ENCODE measurements around the gene SMAD3.

The SMAD3 gene

GRCh38 chr15:67092752-67093503 lies 27.5 kb downstream of the SMAD3 start:
- no peak for DNase-seq (ENCODE audit: low spot score)

GRCh38 chr15:67093504-67093862 lies 28.1 kb downstream of the SMAD3 start:
- no peak for DNase-seq (ENCODE audit: low spot score)
- no peak for TF ChIP-seq CTCF (IDR thresholded peaks at IDR 0.05; ENCODE audit: extremely low read depth, missing control alignments)

More at GRCh38 chr15:67092752-67093503, 27.5 kb downstream of the SMAD3 start:
- TF ChIP-seq CTCF (IDR thresholded peaks at IDR 0.05; ENCODE audit: extremely low read depth, missing control alignments), result no peak

GRCh38 chr15:67094001-67094826 lies 28.8 kb downstream of the SMAD3 start:
- TF ChIP-seq CTCF (IDR thresholded peaks at IDR 0.05; ENCODE audit: extremely low read depth, missing control alignments), result no peak
- no peak for DNase-seq (ENCODE audit: low spot score)

GRCh38 chr15:67095912-67096311 lies 30.5 kb downstream of the SMAD3 start:
- DNase-seq (ENCODE audit: low spot score), result no peak
- no peak for TF ChIP-seq CTCF (IDR thresholded peaks at IDR 0.05; ENCODE audit: extremely low read depth, missing control alignments)

- TF ChIP-seq CTCF (IDR thresholded peaks at IDR 0.05; ENCODE audit: extremely low read depth, missing control alignments), result no peak
- no peak for DNase-seq (ENCODE audit: low spot score)
These were observed 31.3 kb downstream of the SMAD3 start for GRCh38 chr15:67096546-67097294.

- no peak for TF ChIP-seq CTCF (IDR thresholded peaks at IDR 0.05; ENCODE audit: extremely low read depth, missing control alignments)
- DNase-seq (ENCODE audit: low spot score), result no peak
These were observed 32.0 kb downstream of the SMAD3 start for GRCh38 chr15:67097424-67097823.
